HG03025 (cell line): Measurements from ENCODE around the gene PACRG.
"Not testable (repeated sequence)": the region's sequence is repeated elsewhere in the genome, so short reads cannot be mapped to it uniquely, and the experiment has no call there.

Experiments
- ATAC-seq: cut with Tn5 transposase; IDR thresholded peaks from one replicate; pipeline ENCODE4 v1.9.1; 2021; ENCODE audit warnings: mild to moderate bottlenecking, moderate library complexity; ENCODE audit not compliant: unreplicated experiment, low FRiP score

The PACRG gene

GRCh38 chr6:163298079-163298830 lies 570.5 kb downstream of the PACRG start:
- ATAC-seq: no peak

GRCh38 chr6:163300838-163301237 lies 573.1 kb downstream of the PACRG start:
- no peak for ATAC-seq

GRCh38 chr6:163301726-163302635 lies 574.2 kb downstream of the PACRG start:
- no peak for ATAC-seq

GRCh38 chr6:163302747-163303146 lies 575.0 kb downstream of the PACRG start:
- no peak for ATAC-seq

- no peak for ATAC-seq
Measured at GRCh38 chr6:163306000-163306399, 578.2 kb downstream of the PACRG start.

GRCh38 chr6:163308629-163309440 lies 581.1 kb downstream of the PACRG start:
- no peak for ATAC-seq

GRCh38 chr6:163309491-163310026 lies 581.8 kb downstream of the PACRG start:
- no peak for ATAC-seq

- ATAC-seq: no peak
Measured at GRCh38 chr6:163310096-163310972, 582.6 kb downstream of the PACRG start.

- no peak for ATAC-seq
Measured at GRCh38 chr6:163310973-163311383, 583.2 kb downstream of the PACRG start.

- ATAC-seq: no peak
Measured at GRCh38 chr6:163311830-163312229, 584.1 kb downstream of the PACRG start.

GRCh38 chr6:163313566-163313965 lies 585.8 kb downstream of the PACRG start:
- ATAC-seq: no peak

GRCh38 chr6:163313981-163314380 lies 586.2 kb downstream of the PACRG start:
- ATAC-seq: no peak

GRCh38 chr6:163314791-163315470 lies 587.2 kb downstream of the PACRG start:
- ATAC-seq: no peak

GRCh38 chr6:163316866-163317495 lies 589.2 kb downstream of the PACRG start:
- not testable (repeated sequence) for ATAC-seq

- no peak for ATAC-seq
Measured at GRCh38 chr6:163318071-163318786, 590.5 kb downstream of the PACRG start.

- ATAC-seq: no peak
Measured at GRCh38 chr6:163319609-163320366, 592.0 kb downstream of the PACRG start.

GRCh38 chr6:163320402-163320801 lies 592.6 kb downstream of the PACRG start:
- no peak for ATAC-seq
